Measurements from ENCODE around the gene CDYL. TPM values are rescaled to one million over a fixed set of nuclear protein-coding genes. Genes with fewer than 3 reads are reported as not detected.

CDYL gene
- total and polyA plus RNA-seq, 11 donors = 4.3 to 45.2 (median 30.6) TPM

DNA sequence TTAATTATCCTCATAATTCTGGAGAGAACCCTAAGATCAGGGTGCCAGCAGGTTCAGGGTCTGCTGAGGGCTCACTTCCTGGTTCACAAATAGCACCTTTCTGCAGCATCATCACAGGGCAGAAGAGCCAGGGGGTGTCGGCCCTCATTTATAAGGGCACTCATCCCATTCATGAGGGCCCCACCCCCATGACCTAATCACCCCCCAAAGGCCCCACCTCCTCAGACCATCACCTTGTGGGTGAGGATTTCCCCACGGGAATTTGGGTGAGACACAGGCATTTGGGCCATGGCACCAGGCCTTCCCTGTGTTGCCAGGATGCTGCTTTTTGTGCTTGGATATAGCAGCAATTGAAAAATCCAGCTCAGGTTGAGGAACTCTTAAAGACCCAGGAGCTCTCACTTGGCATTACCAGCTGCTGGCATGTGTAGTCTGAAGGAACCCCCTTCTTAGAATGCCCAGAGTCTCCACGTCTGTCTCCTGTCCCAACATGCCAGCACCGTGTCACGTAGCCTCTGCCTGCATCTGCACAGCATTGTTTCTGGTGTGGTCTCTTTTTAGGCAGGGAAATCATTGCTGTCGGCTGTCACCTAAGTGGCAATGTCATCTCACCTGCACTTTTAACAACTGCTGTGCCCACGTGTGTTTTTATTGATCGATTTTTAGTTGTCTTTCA is 156.2 kb downstream of the CDYL start:
- Histone ChIP-seq H3K9me3 (no peaks in the 10 kb centered on the region), H3K27me3 (no peaks in the 10 kb centered on the region), H3K27ac (no peak overlapping the region), H3K36me3 (peaks cover 0 to under 1% (median 0%) of the 10 kb centered on the region in 9 donors), H3K4me1 (peaks cover 5 to 54% (median 24%) of the 10 kb centered on the region in 12 donors), H3K4me3 (no peak overlapping the region)
- DNase-seq = no peak
- intact Hi-C loops (cut with DNase I) = loop anchor here in 5 of 10 donors (5.0 to 10.0 kb wide), 4 partner anchors 155 to 618 kb away; partner anchors contain the start of gene CDYL (in 3 of the 5)
- no peak for ATAC-seq
- 88 to 91% (median 88%) methylated on average over 8 of the region's 8 CpGs for WGBS, 4 donors
- TF ChIP-seq POLR2A (IDR thresholded peaks at IDR 0.05) = no peak
- TF ChIP-seq, protein P1, sequence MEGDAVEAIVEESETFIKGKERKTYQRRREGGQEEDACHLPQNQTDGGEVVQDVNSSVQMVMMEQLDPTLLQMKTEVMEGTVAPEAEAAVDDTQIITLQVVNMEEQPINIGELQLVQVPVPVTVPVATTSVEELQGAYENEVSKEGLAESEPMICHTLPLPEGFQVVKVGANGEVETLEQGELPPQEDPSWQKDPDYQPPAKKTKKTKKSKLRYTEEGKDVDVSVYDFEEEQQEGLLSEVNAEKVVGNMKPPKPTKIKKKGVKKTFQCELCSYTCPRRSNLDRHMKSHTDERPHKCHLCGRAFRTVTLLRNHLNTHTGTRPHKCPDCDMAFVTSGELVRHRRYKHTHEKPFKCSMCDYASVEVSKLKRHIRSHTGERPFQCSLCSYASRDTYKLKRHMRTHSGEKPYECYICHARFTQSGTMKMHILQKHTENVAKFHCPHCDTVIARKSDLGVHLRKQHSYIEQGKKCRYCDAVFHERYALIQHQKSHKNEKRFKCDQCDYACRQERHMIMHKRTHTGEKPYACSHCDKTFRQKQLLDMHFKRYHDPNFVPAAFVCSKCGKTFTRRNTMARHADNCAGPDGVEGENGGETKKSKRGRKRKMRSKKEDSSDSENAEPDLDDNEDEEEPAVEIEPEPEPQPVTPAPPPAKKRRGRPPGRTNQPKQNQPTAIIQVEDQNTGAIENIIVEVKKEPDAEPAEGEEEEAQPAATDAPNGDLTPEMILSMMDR (IDR thresholded peaks at IDR 0.05) = no peak

- intact Hi-C loops (cut with DNase I) = loop anchor here in 8 of 10 donors (5.0 to 10.0 kb wide), 6 partner anchors 158 to 623 kb away; partner anchors contain the start of gene CDYL (in 4 of the 8)
- no peak overlapping the region for H3K27ac ChIP-seq
- H3K36me3 ChIP-seq = peaks cover 0 to 14% (median 0%) of the 10 kb centered on the region in 9 donors
- ATAC-seq (no peak), DNase-seq (no peak)
- H3K9me3 ChIP-seq = no peaks in the 10 kb centered on the region
- H3K4me1 ChIP-seq = peaks cover under 1 to 44% (median 21%) of the 10 kb centered on the region in 12 donors
- H3K4me3 ChIP-seq = no peak overlapping the region
- no peaks in the 10 kb centered on the region for H3K27me3 ChIP-seq
- WGBS, 4 donors = 92 to 96% (median 95%) methylated on average over 10 of the region's 10 CpGs
- TF ChIP-seq, protein P1 (IDR thresholded peaks at IDR 0.05) = no peak
- no peak for TF ChIP-seq POLR2A (IDR thresholded peaks at IDR 0.05)
Measured at GRCh38 chr6:4935486-4935885, 159.3 kb downstream of the CDYL start.

DNA sequence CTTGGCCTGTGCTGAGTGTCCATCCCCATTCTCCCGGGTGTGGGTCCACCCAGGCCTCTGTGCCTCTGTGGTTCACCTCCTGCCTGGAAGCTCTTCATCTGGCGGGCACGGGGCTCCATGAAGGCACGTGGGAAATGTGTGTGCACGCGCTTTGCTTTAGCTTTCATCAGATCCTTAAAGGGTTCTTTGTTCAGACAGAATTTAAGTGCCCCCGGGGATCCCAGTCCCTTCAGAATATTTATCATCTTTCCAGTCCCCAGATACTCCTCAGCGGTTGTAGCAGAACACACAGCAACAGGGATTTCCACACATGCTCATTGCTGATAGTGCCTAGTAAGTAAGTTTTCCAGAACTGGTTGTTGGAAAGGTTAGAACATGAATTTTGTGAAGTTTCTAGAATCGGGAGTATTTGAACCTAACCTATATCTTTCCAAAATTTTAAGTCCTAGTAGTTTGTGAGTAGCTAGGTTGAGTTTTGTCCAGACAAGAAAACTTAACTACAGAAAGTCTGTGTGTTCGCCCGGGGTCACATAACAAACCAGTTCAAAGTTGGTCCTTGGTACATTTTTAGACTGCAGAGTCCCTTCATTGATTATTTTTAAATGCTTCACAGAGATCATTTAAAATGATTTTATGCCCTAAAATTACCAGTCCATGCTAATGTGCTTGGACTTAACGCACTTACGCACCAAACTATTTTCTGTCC is 159.9 kb downstream of the CDYL start:
- intact Hi-C loops (cut with DNase I) = loop anchor here in 9 of 10 donors (1.0 to 10.0 kb wide), 9 partner anchors 159 to 624 kb away; partner anchors contain the start of gene CDYL (in 4 of the 9)

More for the DNA sequence above, 159.9 kb downstream of the CDYL start:
- no peaks in the 10 kb centered on the region for H3K9me3 ChIP-seq
- ATAC-seq = no peak
- TF ChIP-seq POLR2A (IDR thresholded peaks at IDR 0.05) = no peak
- TF ChIP-seq, protein P1 (IDR thresholded peaks at IDR 0.05) = no peak
- no peak overlapping the region for H3K27ac ChIP-seq
- no peak overlapping the region for H3K4me3 ChIP-seq
- DNase-seq = no peak
- WGBS, 4 donors = 65 to 69% (median 68%) methylated on average over 12 to 13 of the region's 13 CpGs
- H3K4me1 ChIP-seq = peaks cover 0 to 37% (median 19%) of the 10 kb centered on the region in 12 donors
- no peaks in the 10 kb centered on the region for H3K27me3 ChIP-seq
- H3K36me3 ChIP-seq = peaks cover 0 to 14% (median 0%) of the 10 kb centered on the region in 9 donors

All from heart left ventricle (tissue), 16 donors.